ENCODE results near the gene ANK2.
"Not testable (repeated sequence)": the region's sequence is repeated elsewhere in the genome, so short reads cannot be mapped to it uniquely, and the experiment has no call there.

ANK2 gene

GRCh38 chr4:113051361-113051760, 1.9 kb downstream of the ANK2 start:
- DNase-seq, result no peak

GRCh38 chr4:113052379-113052951, 3.0 kb downstream of the ANK2 start:
- peak in 13 of 56 donors; percentile 0 to 52 (median 12) for DNase-seq

DNA sequence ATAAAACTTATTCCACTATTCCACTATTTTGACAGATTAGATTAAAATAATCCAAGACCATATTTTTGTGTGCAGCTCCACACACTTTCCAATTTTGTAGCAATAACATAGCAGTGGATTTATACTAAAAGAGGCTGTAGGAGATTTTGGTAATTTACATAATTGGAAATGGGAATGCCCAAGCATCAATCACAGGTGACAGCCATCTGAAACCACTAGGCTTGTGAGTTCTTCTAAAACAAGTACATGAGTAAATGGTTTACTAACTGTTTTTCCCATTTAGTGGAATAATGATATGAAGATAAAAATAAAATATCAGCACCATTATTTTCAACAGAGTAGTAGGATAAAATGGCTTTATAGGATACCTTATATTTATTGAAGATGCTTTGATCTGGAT, 4.4 kb downstream of the ANK2 start:
- no peak for DNase-seq

GRCh38 chr4:113056318-113056717, 6.9 kb downstream of the ANK2 start:
- DNase-seq, result no peak

DNA sequence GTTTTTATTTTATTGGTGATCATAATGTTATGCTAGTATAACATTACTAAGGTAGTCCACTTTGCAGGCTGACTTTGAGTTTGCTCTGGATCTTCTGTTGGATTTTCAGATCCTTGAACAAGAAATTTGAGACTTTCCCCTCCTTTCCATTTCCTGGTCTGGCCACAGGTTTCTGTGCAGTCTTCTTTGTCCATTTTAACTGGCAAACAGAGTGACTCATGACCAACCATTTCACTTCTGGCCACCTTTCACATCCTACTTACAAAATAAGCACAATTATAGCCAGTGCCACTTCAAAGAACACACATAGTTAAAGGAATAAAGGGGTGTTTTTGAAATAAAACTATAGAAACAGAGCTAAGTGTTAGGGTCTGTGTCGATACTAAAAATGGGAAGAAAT, 8.4 kb downstream of the ANK2 start:
- DNase-seq, result no peak

- DNase-seq, result no peak
These were observed 10.2 kb downstream of the ANK2 start for GRCh38 chr4:113059449-113060182.

DNA sequence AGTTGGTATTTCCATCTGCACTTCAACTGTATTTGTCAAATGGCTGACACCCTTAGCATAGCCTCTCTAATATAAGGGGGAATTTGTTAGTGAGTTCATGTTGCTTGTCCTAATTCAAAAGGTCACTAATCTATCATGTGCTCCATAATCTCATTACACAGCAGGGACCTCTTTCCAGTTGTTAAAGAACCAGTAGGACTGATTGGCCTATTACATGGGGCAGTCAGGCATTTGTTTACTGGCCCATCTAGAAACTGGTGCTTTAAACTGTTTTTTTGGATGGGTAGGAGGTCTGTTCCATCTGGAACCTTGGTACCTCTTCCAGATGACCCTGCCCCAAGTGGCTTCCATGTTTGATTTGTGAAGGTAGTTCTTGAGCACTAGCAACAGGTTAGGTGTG, 11.4 kb downstream of the ANK2 start:
- no peak for DNase-seq

DNA sequence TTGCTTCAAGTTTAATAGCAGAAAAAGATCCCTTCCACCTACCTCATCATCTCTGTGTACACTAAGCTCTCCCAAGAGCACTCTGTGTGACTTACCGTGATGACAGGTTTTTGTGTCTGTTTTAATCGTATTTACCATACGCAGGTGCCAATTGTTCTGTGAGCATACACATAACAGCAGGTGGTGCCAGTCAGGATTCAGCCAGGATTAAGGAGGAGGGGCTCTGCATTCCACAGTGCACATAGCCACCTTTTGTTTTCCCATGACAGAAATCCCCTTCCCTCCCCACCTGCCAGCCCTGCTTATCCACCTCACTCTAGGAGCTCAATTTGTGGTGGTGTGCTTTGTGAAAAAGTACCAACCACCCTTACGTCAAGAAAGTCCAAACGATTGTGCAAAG, 14.8 kb downstream of the ANK2 start:
- DNase-seq, result no peak

DNA sequence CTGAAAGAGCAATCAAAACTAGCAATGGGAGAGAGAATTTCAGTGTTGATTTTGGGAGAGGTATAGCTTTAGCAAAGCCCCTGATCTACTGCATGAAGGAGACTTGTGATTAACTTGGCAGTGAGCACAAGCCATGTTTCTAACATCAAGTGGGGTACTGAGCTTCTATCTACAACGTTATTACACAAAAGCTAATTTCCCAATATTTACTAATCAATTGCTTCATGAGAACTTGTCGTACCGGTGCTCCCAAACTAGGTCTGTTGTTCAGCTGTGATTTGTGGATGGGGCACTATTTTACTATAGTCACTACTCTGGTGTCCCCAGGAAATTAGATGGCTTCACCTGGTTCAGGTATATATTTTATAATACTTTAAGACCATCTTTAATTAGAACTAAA, 16.2 kb downstream of the ANK2 start:
- no peak for DNase-seq

GRCh38 chr4:113068771-113069170, 19.3 kb downstream of the ANK2 start:
- DNase-seq, result not testable (repeated sequence)

GRCh38 chr4:113069212-113069892, 19.9 kb downstream of the ANK2 start:
- DNase-seq, result no peak

DNA sequence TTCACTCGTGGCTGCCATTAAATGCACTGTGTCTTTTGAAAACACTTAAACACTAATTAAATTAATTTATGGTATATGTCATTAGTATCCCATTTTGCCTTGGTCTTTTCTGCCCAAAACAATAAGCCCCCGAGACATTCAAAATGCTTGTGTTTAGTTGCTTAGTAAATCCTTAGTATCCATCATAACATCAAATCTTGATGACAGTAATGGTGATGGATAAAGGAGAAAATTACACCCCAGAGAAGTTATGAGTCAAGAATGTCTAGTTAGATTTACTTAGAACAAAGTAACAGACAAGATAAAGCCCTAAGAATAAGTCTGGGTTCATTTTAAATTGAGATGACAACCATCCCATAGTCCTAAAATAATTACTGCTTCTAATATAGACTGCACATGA, 21.3 kb downstream of the ANK2 start:
- no peak for DNase-seq

GRCh38 chr4:113071274-113071673, 21.8 kb downstream of the ANK2 start:
- DNase-seq, result no peak

- DNase-seq, result no peak
These were observed 22.4 kb downstream of the ANK2 start for GRCh38 chr4:113071805-113072204.

DNA sequence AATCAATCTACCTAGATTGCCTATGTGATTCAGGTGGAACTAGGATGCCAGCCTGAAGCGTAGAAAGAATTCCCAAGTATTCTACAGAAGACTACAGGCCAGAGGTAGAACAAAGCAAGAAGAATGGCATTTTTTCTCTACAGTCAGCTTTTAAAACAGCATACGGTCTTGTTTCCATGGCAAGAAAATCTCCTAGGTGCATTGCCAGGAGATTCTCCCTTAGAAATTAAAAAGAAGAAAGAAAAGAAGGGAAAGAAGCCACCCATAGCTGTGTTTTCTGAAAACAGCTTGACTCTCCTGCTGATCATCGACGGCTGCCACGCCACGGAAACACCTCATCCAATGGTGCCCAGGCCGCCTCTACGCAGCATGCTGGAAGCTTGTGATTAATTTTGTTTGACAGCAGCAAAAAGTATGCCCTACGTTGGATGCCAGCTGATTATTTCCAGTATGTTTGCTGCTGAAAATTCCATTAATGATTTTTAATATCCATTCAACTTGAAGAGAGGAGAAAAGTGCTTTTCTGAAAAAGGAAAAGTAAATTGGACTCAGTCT, 24.1 kb downstream of the ANK2 start:
- DNase-seq, result peak in 1 of 56 donors; percentile 4

GRCh38 chr4:113077575-113077974, 28.1 kb downstream of the ANK2 start:
- DNase-seq, result peak in 20 of 56 donors; percentile 1 to 62 (median 20)

- no peak for DNase-seq
These were observed 28.6 kb downstream of the ANK2 start for GRCh38 chr4:113078066-113078465.

DNA sequence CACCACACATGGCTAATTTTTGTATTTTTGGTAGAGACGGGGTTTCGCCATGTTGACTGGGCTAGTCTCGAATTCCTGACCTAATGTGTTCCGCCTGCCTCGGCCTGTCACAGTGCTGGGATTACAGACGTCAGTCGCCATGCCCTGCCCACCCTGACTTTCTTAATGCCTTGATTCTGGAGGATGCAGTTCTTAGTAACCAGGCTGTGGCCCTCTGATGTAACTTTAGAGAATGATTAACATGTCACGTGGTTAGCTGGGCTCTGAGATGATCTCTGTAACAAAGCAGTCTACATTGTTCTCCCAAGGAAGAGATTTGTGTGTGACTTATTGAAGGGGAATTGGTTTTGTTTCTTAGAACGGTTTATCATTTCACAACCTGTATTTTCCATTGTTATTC, 30.6 kb downstream of the ANK2 start:
- peak in 15 of 56 donors; percentile 2 to 42 (median 13) for DNase-seq

- DNase-seq, result no peak
These were observed 31.2 kb downstream of the ANK2 start for GRCh38 chr4:113080624-113081023.

DNA sequence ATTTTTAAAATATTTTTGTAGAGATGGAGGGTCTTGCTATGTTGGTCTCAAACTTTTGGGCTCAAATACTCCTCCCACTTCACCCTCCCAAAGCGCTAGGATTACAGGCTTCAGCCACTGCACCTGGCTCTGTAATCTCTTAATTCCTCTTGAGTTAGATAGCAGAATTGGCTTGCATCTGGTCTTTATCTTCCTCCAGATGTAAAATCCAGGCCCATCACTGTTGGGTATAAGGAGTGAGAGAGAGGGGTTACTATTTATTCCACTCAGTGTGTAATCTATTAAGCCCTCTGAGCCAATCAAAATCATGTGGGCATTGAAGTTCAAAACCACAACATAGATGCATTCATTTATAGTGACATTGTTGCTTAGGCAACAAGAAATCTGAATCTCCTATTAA, 33.9 kb downstream of the ANK2 start:
- no peak for DNase-seq

- DNase-seq, result peak in 1 of 56 donors; percentile 16
These were observed 36.8 kb downstream of the ANK2 start for GRCh38 chr4:113086172-113086695.

GRCh38 chr4:113088050-113088449, 38.6 kb downstream of the ANK2 start:
- no peak for DNase-seq

All from amygdala (tissue), 56 donors.